GM23338 (cell line): Measurements from ENCODE around the gene KIF20B. TPM values are rescaled to one million over a fixed set of nuclear protein-coding genes. Genes with fewer than 3 reads are reported as not detected.

ENCODE experiments used
- ATAC-seq: fragments of 200-7000 bp; cut with Tn5 transposase; 3 replicates; pipeline ENCODE4 v1.9.1; 2020
- DNase-seq: peaks from one replicate; pipeline ENCODE4 v3.0.0-alpha.2; 2015; ENCODE audit warnings: low spot score
- H2AFZ ChIP-seq: fragments of 200-600 bp; sonication (generic); 2 replicates; pipeline ENCODE4 v1.8.0; 2016; ENCODE audit warnings: antibody characterized with exemption, mild to moderate bottlenecking, moderate library complexity
- H3F3A ChIP-seq: fragments of 200-600 bp; sonication (generic); replicated peaks from 2 replicates; pipeline ENCODE4 v1.8.0; 2017; ENCODE audit warnings: antibody characterized with exemption, mixed run types, low read depth
- H3K27ac ChIP-seq: fragments of 200-600 bp; sonication (generic); 2 replicates; pipeline ENCODE4 v1.6.1; 2016; ENCODE audit warnings: low read depth
- H3K27me3 ChIP-seq: fragments of 200-600 bp; sonication (generic); 2 replicates; pipeline ENCODE4 v1.8.0; 2016; ENCODE audit warnings: mild to moderate bottlenecking, mixed run types, moderate library complexity; ENCODE audit not compliant: insufficient read depth
- H3K36me3 ChIP-seq: fragments of 200-600 bp; sonication (generic); 2 replicates; pipeline ENCODE4 v1.8.0; 2016; ENCODE audit warnings: mild to moderate bottlenecking; ENCODE audit not compliant: insufficient read depth
- H3K4me1 ChIP-seq: fragments of 200-600 bp; sonication (generic); 2 replicates; pipeline ENCODE4 v1.8.0; 2016; ENCODE audit warnings: mild to moderate bottlenecking, moderate library complexity; ENCODE audit not compliant: insufficient read depth
- H3K4me2 ChIP-seq: fragments of 200-600 bp; sonication (generic); 2 replicates; pipeline ENCODE4 v1.7.1; 2017; ENCODE audit warnings: mixed run types
- H3K4me3 ChIP-seq: fragments of 200-600 bp; sonication (generic); 2 replicates; pipeline ENCODE4 v1.6.1; 2016; ENCODE audit warnings: mixed run types
- H3K79me2 ChIP-seq: fragments of 200-600 bp; sonication (generic); replicated peaks from 2 replicates; pipeline ENCODE4 v1.8.0; 2017; ENCODE audit warnings: mild to moderate bottlenecking; ENCODE audit not compliant: insufficient read depth
- H3K9me2 ChIP-seq: fragments of 200-600 bp; sonication (generic); 2 replicates; pipeline ENCODE4 v1.8.0; 2017; ENCODE audit not compliant: insufficient read depth
- H4K20me1 ChIP-seq: fragments of 200-600 bp; sonication (generic); replicated peaks from 2 replicates; pipeline ENCODE4 v1.8.0; 2017; ENCODE audit warnings: mild to moderate bottlenecking; ENCODE audit not compliant: insufficient read depth
- H3K27ac Mint-ChIP-seq: 2 replicates; pipeline ENCODE4 v1.8.0; 2020; ENCODE audit warnings: inconsistent platforms, mild to moderate bottlenecking, moderate library complexity, mixed read lengths
- H3K27me3 Mint-ChIP-seq: 3 replicates; pipeline ENCODE4 v1.8.0; 2022; ENCODE audit warnings: low read depth, mild to moderate bottlenecking, moderate library complexity, mixed read lengths, inconsistent platforms; ENCODE audit not compliant: insufficient read depth, poor library complexity
- H3K36me3 Mint-ChIP-seq: 3 replicates; pipeline ENCODE4 v1.8.0; 2021; ENCODE audit warnings: low read depth, mild to moderate bottlenecking, inconsistent platforms, moderate library complexity, mixed read lengths
- H3K4me1 Mint-ChIP-seq: 3 replicates; pipeline ENCODE4 v1.8.0; 2020; ENCODE audit warnings: mild to moderate bottlenecking, inconsistent platforms, mixed read lengths
- H3K4me3 Mint-ChIP-seq: 3 replicates; pipeline ENCODE4 v1.8.0; 2021; ENCODE audit warnings: moderate library complexity, mild to moderate bottlenecking, inconsistent platforms, mixed read lengths
- H3K9me3 Mint-ChIP-seq: 3 replicates; pipeline ENCODE4 v1.8.0; 2020; ENCODE audit warnings: moderate library complexity, mild to moderate bottlenecking, inconsistent platforms, mixed read lengths
- CREB1 ChIP-seq: fragments of 250-450 bp; sonication (Bioruptor Pico); IDR thresholded peaks from 2 replicates; pipeline ENCODE4 v1.5.0; 2020; ENCODE audit warnings: low read depth, mild to moderate bottlenecking, moderate library complexity
- CTCF ChIP-seq, 2 experiments: fragments of 200-600 bp in 1 of 2; sonication (generic) in 1 of 2; conservative IDR thresholded peaks; 2 replicates each; pipeline versions ENCODE4 v1.5.1 to v1.6.1; 2016 to 2017; ENCODE audit warnings: antibody characterized with exemption in 2 of 2, low read depth in 2 of 2, mild to moderate bottlenecking in 2 of 2, moderate library complexity in 1 of 2
- ETS1 ChIP-seq: IDR thresholded peaks from 2 replicates; pipeline ENCODE4 v1.6.1; 2016; ENCODE audit warnings: antibody characterized with exemption
- EZH2 ChIP-seq: fragments of 200-600 bp; sonication (generic); IDR thresholded peaks from one replicate; pipeline ENCODE4 v1.8.0; 2017; ENCODE audit warnings: antibody characterized with exemption, mild to moderate bottlenecking, low read depth; ENCODE audit not compliant: unreplicated experiment
- NANOG ChIP-seq: IDR thresholded peaks from 2 replicates; pipeline ENCODE4 v1.6.1; 2016; ENCODE audit warnings: antibody characterized with exemption, borderline replicate concordance
- POLR2AphosphoS5 ChIP-seq: IDR thresholded peaks from 2 replicates; pipeline ENCODE4 v1.6.1; 2016; ENCODE audit warnings: antibody characterized with exemption, low read depth
- REST ChIP-seq: IDR thresholded peaks from one replicate; pipeline ENCODE4 v1.6.1; 2018; ENCODE audit warnings: antibody characterized with exemption; ENCODE audit not compliant: unreplicated experiment
- STAT1 ChIP-seq: IDR thresholded peaks from one replicate; pipeline ENCODE4 v1.6.1; 2016; ENCODE audit warnings: antibody characterized with exemption; ENCODE audit not compliant: unreplicated experiment
- ZNF114 ChIP-seq: fragments of 250-450 bp; sonication (Bioruptor Pico); IDR thresholded peaks from 2 replicates; pipeline ENCODE4 v1.5.0; 2020; ENCODE audit warnings: mild to moderate bottlenecking, moderate library complexity
- ZNF331 ChIP-seq: fragments of 250-450 bp; sonication (Bioruptor Pico); IDR thresholded peaks from 2 replicates; pipeline ENCODE4 v1.5.0; 2020; ENCODE audit warnings: low read depth, mild to moderate bottlenecking, moderate library complexity
- polyA plus RNA-seq: library from polyadenylated mRNA; unstranded; fragments of >200 nt; fragmentation: Nextera tagmentation; extraction: Ambion mirVana; gene quantifications from 2 replicates; pipeline ENCODE4 v1.2.1, GENCODE V29; 2016
- total RNA-seq: library from RNA; depleted of rRNA; stranded (reverse); fragments of >200 nt; shearing (Covaris generic); gene quantifications from 2 replicates; pipeline ENCODE4 v1.2.3, GENCODE V29; 2014

KIF20B gene
- total and polyA plus RNA-seq, 2 experiments from 2014 or later, result 42.7 to 111 TPM

GRCh38 chr10:89669985-89670384 lies 31.4 kb upstream of the KIF20B start:
- H3K27me3 Mint-ChIP-seq, result no peaks in the 10 kb centered on the region
- no peak overlapping the region for H3K4me3 ChIP-seq
- no peaks in the 10 kb centered on the region for H4K20me1 ChIP-seq
- DNase-seq, result no peak
- H3K36me3 Mint-ChIP-seq, result no peaks in the 10 kb centered on the region
- 0 out of 2 replicates have a peak, but pooled peaks cover 11% of the 10 kb centered on the region for H3K4me1 ChIP-seq
- H3K27me3 ChIP-seq, result no peaks in the 10 kb centered on the region
- H3K4me3 Mint-ChIP-seq, result no peak overlapping the region
- no peaks in the 10 kb centered on the region for H3K36me3 ChIP-seq
- ATAC-seq, result no peak
- no peaks in the 10 kb centered on the region for H3F3A ChIP-seq
- H3K4me2 ChIP-seq, result no peak overlapping the region
- no peaks in the 10 kb centered on the region for H3K9me3 Mint-ChIP-seq
- no peak overlapping the region for H3K27ac ChIP-seq
- H2AFZ ChIP-seq, result no peak overlapping the region
- H3K79me2 ChIP-seq, result no peaks in the 10 kb centered on the region
- H3K27ac Mint-ChIP-seq, result no peak overlapping the region
- TF ChIP-seq REST, result no peak
- no peak for TF ChIP-seq ZNF331 (CRISPR knock-in tag)
- peaks cover 8% of the 10 kb centered on the region for H3K4me1 Mint-ChIP-seq
- H3K9me2 ChIP-seq, result no peaks in the 10 kb centered on the region

- no peak for ATAC-seq
- H3K9me3 Mint-ChIP-seq, result no peaks in the 10 kb centered on the region
- no peaks in the 10 kb centered on the region for H3F3A ChIP-seq
- H3K4me1 ChIP-seq, result 0 out of 2 replicates have a peak, but pooled peaks cover 19% of the 10 kb centered on the region
- H3K9me2 ChIP-seq, result no peaks in the 10 kb centered on the region
- H3K36me3 Mint-ChIP-seq, result no peaks in the 10 kb centered on the region
- DNase-seq, result no peak
- H3K27me3 ChIP-seq, result no peaks in the 10 kb centered on the region
- H3K4me2 ChIP-seq, result no peak overlapping the region
- H4K20me1 ChIP-seq, result no peaks in the 10 kb centered on the region
- H3K4me3 ChIP-seq, result no peak overlapping the region
- H3K36me3 ChIP-seq, result no peaks in the 10 kb centered on the region
- no peaks in the 10 kb centered on the region for H3K27me3 Mint-ChIP-seq
- peaks cover 14% of the 10 kb centered on the region for H3K4me1 Mint-ChIP-seq
- no peak overlapping the region for H3K4me3 Mint-ChIP-seq
- H2AFZ ChIP-seq, result no peak overlapping the region
- H3K79me2 ChIP-seq, result no peaks in the 10 kb centered on the region
- no peak overlapping the region for H3K27ac Mint-ChIP-seq
- H3K27ac ChIP-seq, result no peak overlapping the region
- no peak for TF ChIP-seq ZNF331 (CRISPR knock-in tag)
- TF ChIP-seq ZNF114 (CRISPR knock-in tag), result no peak
- no peak for TF ChIP-seq NANOG
- no peak for TF ChIP-seq ETS1
- TF ChIP-seq CREB1 (CRISPR knock-in tag), result no peak
- no peak for TF ChIP-seq REST
- TF ChIP-seq POLR2AphosphoS5, result no peak
- TF ChIP-seq CTCF (conservative IDR thresholded peaks at IDR 0.05; ENCODE audit: low read depth in 2 of 2), result no peak
- no peak for TF ChIP-seq EZH2
- TF ChIP-seq STAT1, result no peak
Observed at GRCh38 chr10:89670926-89671325, 30.5 kb upstream of the KIF20B start.
